GM23338 (cell line): Measurements from ENCODE around the gene HELB.

Experiments used
- CREB1 ChIP-seq: fragments of 250-450 bp; sonication (Bioruptor Pico); IDR thresholded peaks from 2 replicates; pipeline ENCODE4 v1.5.0; 2020; ENCODE audit warnings: low read depth, mild to moderate bottlenecking, moderate library complexity
- CTCF ChIP-seq, 2 experiments: fragments of 200-600 bp in 1 of 2; sonication (generic) in 1 of 2; conservative IDR thresholded peaks; 2 replicates each; pipeline versions ENCODE4 v1.5.1 to v1.6.1; 2016 to 2017; ENCODE audit warnings: antibody characterized with exemption in 2 of 2, low read depth in 2 of 2, mild to moderate bottlenecking in 2 of 2, moderate library complexity in 1 of 2
- EZH2 ChIP-seq: fragments of 200-600 bp; sonication (generic); IDR thresholded peaks from one replicate; pipeline ENCODE4 v1.8.0; 2017; ENCODE audit warnings: antibody characterized with exemption, mild to moderate bottlenecking, low read depth; ENCODE audit not compliant: unreplicated experiment
- POLR2AphosphoS5 ChIP-seq: IDR thresholded peaks from 2 replicates; pipeline ENCODE4 v1.6.1; 2016; ENCODE audit warnings: antibody characterized with exemption, low read depth

GRCh38 chr12:66304296-66304900 is 2.1 kb downstream of the HELB start:
- TF ChIP-seq CTCF (conservative IDR thresholded peaks at IDR 0.05; ENCODE audit: low read depth in 2 of 2) (no peak), CREB1 (CRISPR knock-in tag) (no peak), POLR2AphosphoS5 (no peak), EZH2 (no peak)
